ENCODE data around the gene TWIST2. TPM values are rescaled to one million over a fixed set of nuclear protein-coding genes. Genes with fewer than 3 reads are reported as not detected.
A peak's percentile ranks its signal among the peaks of the same experiment; 100 is the strongest.

Gene TWIST2
- total RNA-seq, 3 donors from 2014 or later: 38.2 to 200 (median 178) TPM

GRCh38 chr2:238881353-238882081 lies 33.6 kb downstream of the TWIST2 start:
- Histone ChIP-seq H3K27me3 (no peaks in the 10 kb centered on the region), H3K4me3 (no peak overlapping the region), H3K36me3 (no peaks in the 10 kb centered on the region), H3K4me1 (no peaks in the 10 kb centered on the region), H3K27ac (peak overlapping the region in 1 of 2 donors; percentile 38), H3K9me3 (no peaks in the 10 kb centered on the region)
- TF ChIP-seq POLR2AphosphoS5 (IDR thresholded peaks at IDR 0.05) (no peak), POLR2A (IDR thresholded peaks at IDR 0.05) (no peak), CTCF (IDR thresholded peaks at IDR 0.05) (no peak)
- intact Hi-C loops (cut with DNase I; ENCODE audit: low total_unique reads): no loop called here
- no peak for DNase-seq (ENCODE audit: low spot score in 2 of 2)

GRCh38 chr2:238882082-238882755 lies 34.3 kb downstream of the TWIST2 start:
- Histone ChIP-seq H3K9me3 (no peaks in the 10 kb centered on the region), H3K27me3 (no peaks in the 10 kb centered on the region), H3K4me3 (no peak overlapping the region), H3K4me1 (no peaks in the 10 kb centered on the region), H3K36me3 (no peaks in the 10 kb centered on the region), H3K27ac (peak overlapping the region in 1 of 2 donors; percentile 38)
- TF ChIP-seq CTCF (IDR thresholded peaks at IDR 0.05) (no peak), POLR2A (IDR thresholded peaks at IDR 0.05) (no peak), POLR2AphosphoS5 (IDR thresholded peaks at IDR 0.05) (no peak)
- DNase-seq (ENCODE audit: low spot score in 2 of 2): no peak
- intact Hi-C loops (cut with DNase I; ENCODE audit: low total_unique reads): no loop called here

- Histone ChIP-seq H3K27ac (peak overlapping the region in 1 of 2 donors; percentile 48), H3K36me3 (no peaks in the 10 kb centered on the region), H3K4me1 (no peaks in the 10 kb centered on the region), H3K9me3 (no peaks in the 10 kb centered on the region), H3K4me3 (peak overlapping the region in 1 of 3 donors; percentile 19), H3K27me3 (no peaks in the 10 kb centered on the region)
- DNase-seq (ENCODE audit: low spot score in 2 of 2): no peak
- intact Hi-C loops (cut with DNase I; ENCODE audit: low total_unique reads): no loop called here
- TF ChIP-seq POLR2A (IDR thresholded peaks at IDR 0.05): no peak
- TF ChIP-seq POLR2AphosphoS5 (IDR thresholded peaks at IDR 0.05): no peak
Observed at GRCh38 chr2:238883421-238883901, 35.6 kb downstream of the TWIST2 start.

- Histone ChIP-seq H3K4me3 (peak overlapping the region in 1 of 3 donors; percentile 19), H3K27ac (peak overlapping the region in 1 of 2 donors; percentile 48), H3K4me1 (no peaks in the 10 kb centered on the region), H3K9me3 (no peaks in the 10 kb centered on the region), H3K36me3 (no peaks in the 10 kb centered on the region), H3K27me3 (no peaks in the 10 kb centered on the region)
- intact Hi-C loops (cut with DNase I; ENCODE audit: low total_unique reads): no loop called here
- no peak for TF ChIP-seq POLR2A (IDR thresholded peaks at IDR 0.05)
- TF ChIP-seq CTCF (IDR thresholded peaks at IDR 0.05): no peak
- TF ChIP-seq POLR2AphosphoS5 (IDR thresholded peaks at IDR 0.05): no peak
- DNase-seq (ENCODE audit: low spot score in 2 of 2): no peak
Observed at GRCh38 chr2:238884122-238884811, 36.4 kb downstream of the TWIST2 start.

GRCh38 chr2:238884812-238885408 lies 37.0 kb downstream of the TWIST2 start:
- TF ChIP-seq POLR2AphosphoS5 (IDR thresholded peaks at IDR 0.05) (no peak), CTCF (IDR thresholded peaks at IDR 0.05) (no peak), POLR2A (IDR thresholded peaks at IDR 0.05) (no peak)
- Histone ChIP-seq H3K4me3 (no peak overlapping the region), H3K4me1 (no peaks in the 10 kb centered on the region), H3K27me3 (no peaks in the 10 kb centered on the region), H3K36me3 (no peaks in the 10 kb centered on the region), H3K9me3 (no peaks in the 10 kb centered on the region), H3K27ac (peak overlapping the region in 1 of 2 donors; percentile 48)
- intact Hi-C loops (cut with DNase I; ENCODE audit: low total_unique reads): no loop called here
- no peak for DNase-seq (ENCODE audit: low spot score in 2 of 2)

Data from breast epithelium (tissue), 4 donors.